ENCODE data around the gene JOSD1.

- TF ChIP-seq CTCF (IDR thresholded peaks at IDR 0.05) (peak in 1 of 4 experiments; percentile 41), POLR2AphosphoS5 (IDR thresholded peaks at IDR 0.05) (peak; percentile 73), EP300 (IDR thresholded peaks at IDR 0.05) (no peak), POLR2A (IDR thresholded peaks at IDR 0.05) (peak; percentile 83 to 90)
These were observed 4.7 kb upstream of the JOSD1 start, which contains the start of gene GTPBP1 for GRCh38 chr22:38705235-38706100.

Measured in gastroesophageal sphincter (tissue), 3 donors.